Kidney tubule cell (primary cell): Measurements from ENCODE around the gene FAM83F.
"Not testable (repeated sequence)": the region's sequence is repeated elsewhere in the genome, so short reads cannot be mapped to it uniquely, and the experiment has no call there.

Experiments
- DNase-seq: peaks from one replicate; pipeline ENCODE4 v3.0.0-alpha.2; 2018; ENCODE audit warnings: low spot score

Gene FAM83F

GRCh38 chr22:39994566-39995392, at the start of gene FAM83F:
FAM83F (plus strand) TSS chr22:39994954; CDS start chr22:39995043, 89 bp downstream.
- DNase-seq: peak; percentile 55

GRCh38 chr22:39946126-39946502, 48.6 kb upstream of the FAM83F start:
- DNase-seq: no peak

GRCh38 chr22:39946503-39947219, 48.1 kb upstream of the FAM83F start:
- DNase-seq: no peak

GRCh38 chr22:39947220-39948216, 47.2 kb upstream of the FAM83F start:
- no peak for DNase-seq

- DNase-seq: no peak
These were observed 44.6 kb upstream of the FAM83F start for GRCh38 chr22:39949964-39950737.

GRCh38 chr22:39951603-39952293, 43.0 kb upstream of the FAM83F start:
- not testable (repeated sequence) for DNase-seq

GRCh38 chr22:39952347-39952746, 42.4 kb upstream of the FAM83F start:
- no peak for DNase-seq

GRCh38 chr22:39953101-39953500, 41.7 kb upstream of the FAM83F start:
- no peak for DNase-seq

- DNase-seq: peak; percentile 16
These were observed 40.1 kb upstream of the FAM83F start for GRCh38 chr22:39954584-39955055.

GRCh38 chr22:39955675-39956074, 39.1 kb upstream of the FAM83F start:
- DNase-seq: no peak

- DNase-seq: no peak
These were observed 37.7 kb upstream of the FAM83F start for GRCh38 chr22:39956932-39957664.

GRCh38 chr22:39958009-39958711, 36.6 kb upstream of the FAM83F start:
- no peak for DNase-seq

GRCh38 chr22:39958949-39959639, 35.7 kb upstream of the FAM83F start:
- DNase-seq: no peak

- DNase-seq: peak; percentile 78
These were observed 34.9 kb upstream of the FAM83F start, which contains the start of gene TMA7B for GRCh38 chr22:39959640-39960447. TMA7B (plus strand) TSS chr22:39960397; CDS start chr22:39964375, 3,978 bp downstream.

GRCh38 chr22:39960791-39961746, 33.7 kb upstream of the FAM83F start:
- peak; percentile 38 for DNase-seq

GRCh38 chr22:39962071-39962470, 32.7 kb upstream of the FAM83F start:
- DNase-seq: peak; percentile 6
